DMS153 treated with DMSO at 0.1 percent for 48 hours (cell line): ENCODE results near the gene CFAP157.
A peak's percentile ranks its signal among the peaks of the same experiment; 100 is the strongest.

Source experiments
- DNase-seq: peaks from one replicate; lab custom pipeline; 2025; ENCODE audit not compliant: unreplicated experiment; lab: John Stamatoyannopoulos, UW

CFAP157 gene

DNA sequence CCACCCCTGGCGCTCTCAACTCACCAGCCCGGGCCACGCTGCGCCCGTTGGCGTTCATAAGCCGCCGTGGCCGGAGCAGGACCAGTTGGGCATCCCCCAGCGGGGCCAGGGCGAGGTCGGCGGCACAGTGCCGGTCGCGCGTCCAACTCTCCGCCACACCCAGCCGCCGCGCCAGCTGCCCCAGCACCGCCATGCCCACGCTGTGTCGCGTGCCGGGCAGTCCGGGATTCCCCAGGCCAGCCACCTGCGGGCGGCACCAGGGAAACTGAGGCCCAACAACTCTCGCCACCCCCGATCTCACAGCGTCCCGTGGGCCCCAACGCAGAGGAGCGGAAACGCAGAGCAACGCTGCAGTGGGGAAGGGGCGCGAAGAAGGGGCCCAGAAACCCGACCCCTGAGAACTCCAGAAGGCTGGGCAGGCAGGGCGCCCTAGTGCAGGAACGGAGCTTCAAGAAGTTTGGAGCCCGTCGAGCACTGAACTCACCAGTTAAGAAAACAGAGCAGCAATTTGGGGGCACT lies 8.2 kb downstream of the CFAP157 start:
- no peak for DNase-seq

GRCh38 chr9:127715470-127716337 lies 8.9 kb downstream of the CFAP157 start, which contains the start of the genes PTRH1 and TTC16:
PTRH1 (minus strand) TSS chr9:127715663; CDS start chr9:127715639, 24 bp downstream.
TTC16 (plus strand) TSS chr9:127716079; CDS start chr9:127716146, 67 bp downstream.
- peak; percentile 93 for DNase-seq

- no peak for DNase-seq
Measured at GRCh38 chr9:127716412-127716811, 9.6 kb downstream of the CFAP157 start.

DNA sequence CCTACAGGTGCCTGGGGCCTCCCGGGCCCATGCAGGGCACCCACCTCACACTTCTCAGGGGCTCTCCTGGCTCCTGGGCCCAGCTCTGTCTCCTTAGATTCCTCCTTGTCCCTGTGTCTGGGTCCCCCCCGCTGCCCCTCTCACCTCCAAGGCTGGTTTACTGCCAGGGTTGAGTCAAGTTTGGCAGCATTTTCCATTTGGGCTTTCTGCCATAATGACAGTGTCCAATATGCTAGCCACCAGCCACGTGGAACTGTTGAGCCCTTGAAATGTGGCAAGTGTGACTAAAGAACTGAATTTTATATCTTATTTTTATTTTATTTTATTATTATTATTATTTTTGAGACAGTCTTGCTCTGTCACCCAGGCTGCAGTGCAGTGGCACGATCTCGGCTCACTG lies 11.0 kb downstream of the CFAP157 start:
- no peak for DNase-seq

- no peak for DNase-seq
Measured at GRCh38 chr9:127720031-127720864, 13.5 kb downstream of the CFAP157 start.

DNA sequence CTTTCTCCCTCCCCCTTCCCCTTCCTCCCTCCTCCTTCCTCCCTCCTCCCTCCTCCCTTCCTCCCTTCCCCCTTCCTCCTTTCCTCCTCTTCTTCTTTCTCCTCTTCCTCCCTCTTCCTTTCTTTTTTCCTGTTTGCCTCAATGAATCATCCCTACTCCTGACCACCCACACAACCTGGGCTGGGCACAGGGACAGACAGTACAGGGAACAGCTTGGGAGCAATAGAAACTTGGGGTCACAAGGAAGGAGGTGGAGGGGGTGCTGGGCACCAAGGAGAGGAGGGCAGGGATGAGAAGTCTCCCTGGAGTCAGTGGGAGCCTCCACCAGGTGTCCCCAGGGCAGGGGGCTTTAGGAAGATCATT lies 14.1 kb downstream of the CFAP157 start:
- DNase-seq: no peak

GRCh38 chr9:127721391-127721821 lies 14.6 kb downstream of the CFAP157 start:
- DNase-seq: no peak

- DNase-seq: no peak
Measured at GRCh38 chr9:127722055-127722745, 15.4 kb downstream of the CFAP157 start.

DNA sequence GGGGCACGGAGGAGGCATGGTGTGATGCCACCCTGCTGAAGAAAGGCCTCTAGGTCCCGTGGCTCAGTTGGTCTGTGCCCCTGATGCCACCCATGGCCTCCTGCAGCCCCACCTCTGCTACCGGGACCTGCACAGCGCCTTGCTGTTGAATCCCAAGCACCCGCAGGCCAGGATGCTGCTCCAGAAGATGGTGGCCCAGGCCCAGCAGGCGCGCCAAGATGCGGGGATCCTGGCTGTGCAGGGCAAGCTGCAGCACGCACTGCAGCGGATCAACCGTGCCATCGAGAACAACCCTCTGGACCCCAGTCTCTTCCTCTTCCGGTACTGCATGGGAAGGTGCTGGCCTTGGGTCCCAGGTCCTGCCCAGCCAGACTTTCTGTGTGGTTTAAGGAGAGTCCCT lies 16.2 kb downstream of the CFAP157 start:
- no peak for DNase-seq

GRCh38 chr9:127723444-127723843 lies 16.7 kb downstream of the CFAP157 start:
- DNase-seq: no peak

- peak; percentile 45 for DNase-seq
Measured at GRCh38 chr9:127724012-127724411, 17.2 kb downstream of the CFAP157 start.

GRCh38 chr9:127726871-127727270 lies 20.1 kb downstream of the CFAP157 start:
- DNase-seq: no peak

GRCh38 chr9:127728808-127729207 lies 22.0 kb downstream of the CFAP157 start:
- no peak for DNase-seq

DNA sequence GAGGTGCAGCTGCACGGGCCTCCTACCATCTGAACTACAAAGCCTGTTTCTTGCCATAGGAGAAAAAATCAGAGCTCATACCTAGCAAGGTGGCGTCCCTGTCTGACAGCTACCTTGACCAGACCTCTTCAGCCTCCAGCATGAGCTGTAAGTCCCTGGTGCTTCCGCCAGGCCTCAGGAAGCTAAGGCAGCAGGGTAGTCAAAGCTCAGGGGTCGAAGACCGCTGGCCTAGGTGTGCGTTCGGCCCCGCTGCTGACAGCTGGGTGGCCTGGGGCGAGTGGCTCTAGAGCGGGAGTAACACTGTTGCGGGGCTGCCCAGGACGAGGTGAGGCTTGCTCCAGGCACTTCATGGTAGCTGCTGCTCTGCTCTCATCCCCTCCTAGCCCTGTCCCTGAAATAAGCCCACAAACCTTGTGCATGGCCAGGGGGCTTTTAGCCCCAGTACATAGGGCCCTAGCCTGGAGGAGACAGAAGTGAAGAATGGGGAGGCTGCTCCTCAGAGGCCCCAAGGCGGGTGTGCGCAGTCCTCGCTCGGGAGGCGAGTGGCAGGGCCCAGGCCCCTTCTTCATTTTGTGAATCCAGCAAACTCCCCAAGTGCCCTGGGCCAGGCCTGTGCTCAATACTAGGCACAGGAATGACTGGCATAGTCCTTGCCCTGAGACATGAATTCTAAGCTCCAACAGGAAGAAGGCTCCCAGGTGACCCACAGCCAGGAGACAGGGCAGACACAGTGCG lies 22.9 kb downstream of the CFAP157 start:
- no peak for DNase-seq

- no peak for DNase-seq
Measured at GRCh38 chr9:127730262-127730661, 23.5 kb downstream of the CFAP157 start.

- no peak for DNase-seq
Measured at GRCh38 chr9:127730799-127731410, 24.1 kb downstream of the CFAP157 start.

DNA sequence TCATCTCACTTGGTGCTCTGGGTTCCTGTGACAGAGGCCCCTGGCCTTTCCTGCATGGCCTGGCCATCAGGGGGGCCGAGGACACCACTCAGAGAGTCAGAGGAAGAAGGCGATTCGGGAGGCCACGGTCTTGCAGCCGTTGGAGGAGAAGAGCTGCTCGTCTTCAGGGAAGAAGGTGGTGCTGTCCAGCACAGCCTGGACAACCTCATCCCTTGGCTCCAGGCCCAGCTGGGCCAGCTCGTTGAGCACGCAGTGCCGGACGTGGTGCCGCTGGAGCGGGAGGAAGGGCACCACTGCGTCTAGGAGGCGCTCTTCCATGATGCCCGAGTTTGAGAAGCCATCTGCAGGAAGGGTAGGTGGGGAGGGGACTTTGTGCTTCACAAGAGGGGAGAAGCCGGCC lies 25.1 kb downstream of the CFAP157 start:
- DNase-seq: no peak

DNA sequence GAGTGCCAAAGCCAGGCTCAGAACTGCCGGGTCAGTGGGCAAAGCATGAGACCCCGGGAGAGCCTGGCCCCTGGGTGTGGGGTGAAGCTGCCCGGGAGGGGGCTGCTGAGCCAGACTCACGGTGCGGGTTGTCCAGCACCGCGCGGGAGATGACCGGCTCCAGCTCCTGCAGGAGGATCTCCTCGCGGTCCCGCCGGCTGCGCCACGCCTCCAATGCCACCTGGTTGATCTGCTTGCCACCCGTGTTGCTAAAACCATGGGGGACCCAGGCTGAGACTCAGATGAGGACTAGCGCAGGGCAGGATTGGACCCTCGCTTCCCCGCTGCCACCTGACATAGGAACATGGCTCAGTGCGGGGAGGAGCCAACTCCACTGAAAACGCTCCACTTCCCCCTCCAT lies 25.7 kb downstream of the CFAP157 start:
- DNase-seq: no peak

- DNase-seq: no peak
Measured at GRCh38 chr9:127733614-127734013, 26.8 kb downstream of the CFAP157 start.

DNA sequence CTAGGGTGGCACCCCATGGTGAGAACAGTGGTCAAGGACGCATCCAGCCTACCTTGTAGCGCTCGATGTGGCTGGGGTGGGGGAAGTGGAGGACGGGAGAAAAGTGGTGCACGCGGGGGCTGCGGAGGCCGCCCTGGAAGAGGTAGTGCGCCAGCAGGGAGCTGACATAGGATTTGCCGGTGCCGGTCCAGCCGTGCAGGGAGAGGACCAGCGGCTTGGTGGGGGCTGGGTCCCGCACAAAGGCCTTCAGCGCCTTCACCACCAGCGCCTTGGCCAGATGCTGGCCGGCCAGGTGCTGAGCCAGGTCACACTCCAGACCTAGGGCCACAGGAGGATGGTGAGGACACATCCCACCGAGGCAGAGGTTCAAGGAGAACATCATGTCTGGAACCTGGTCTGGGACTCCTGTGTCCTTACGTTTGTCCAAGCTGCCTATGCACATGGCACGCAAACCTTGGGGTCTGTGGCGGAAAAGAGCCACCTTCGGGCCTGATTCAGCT lies 27.5 kb downstream of the CFAP157 start:
- no peak for DNase-seq
